ENCODE measurements around the gene ACKR1.

ACKR1 gene

GRCh38 chr1:159222075-159222865 is 17.6 kb downstream of the ACKR1 start:
- no peaks in the 10 kb centered on the region for H3K36me3 ChIP-seq (ENCODE audit: insufficient read depth, low read length)
- H3K79me2 ChIP-seq (ENCODE audit: control insufficient read depth, insufficient read depth, low read length, unreplicated experiment): no peaks in the 10 kb centered on the region
- H2AFZ ChIP-seq (ENCODE audit: low read length, unreplicated experiment): no peak overlapping the region
- H3K4me1 ChIP-seq (ENCODE audit: control insufficient read depth, insufficient read depth, low read length, unreplicated experiment): peaks cover 7% of the 10 kb centered on the region
- H3K27me3 ChIP-seq (ENCODE audit: insufficient read depth, low read length): peaks cover 40% of the 10 kb centered on the region
- H3K27ac ChIP-seq (ENCODE audit: low read depth, low read length): no peak overlapping the region
- H3K4me3 ChIP-seq (ENCODE audit: low read depth, low read length): no peak overlapping the region

DNA sequence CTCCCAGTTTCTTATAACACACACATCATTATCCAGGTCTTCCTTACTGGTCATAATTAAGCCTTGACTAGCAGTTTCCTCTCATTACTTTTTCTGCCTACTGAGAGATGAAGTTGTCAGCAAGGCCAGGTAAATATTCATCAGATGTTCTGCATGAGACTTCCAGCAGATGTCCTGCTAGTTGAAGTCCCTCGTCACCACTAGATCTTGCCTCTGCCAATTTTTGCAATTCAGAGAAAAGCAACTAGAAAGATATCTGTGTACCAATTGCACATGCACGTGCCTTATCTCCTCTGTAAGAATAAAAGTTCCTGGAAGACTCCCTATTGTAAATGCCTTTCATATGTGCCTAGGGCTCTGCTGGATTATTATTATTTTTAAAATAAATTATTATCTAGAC is 18.3 kb downstream of the ACKR1 start:
- Histone ChIP-seq H3K27me3 (ENCODE audit: insufficient read depth, low read length) (peaks cover 35% of the 10 kb centered on the region), H3K27ac (ENCODE audit: low read depth, low read length) (no peak overlapping the region), H3K4me3 (ENCODE audit: low read depth, low read length) (no peak overlapping the region), H3K79me2 (ENCODE audit: control insufficient read depth, insufficient read depth, low read length, unreplicated experiment) (no peaks in the 10 kb centered on the region), H3K4me1 (ENCODE audit: control insufficient read depth, insufficient read depth, low read length, unreplicated experiment) (peaks cover 7% of the 10 kb centered on the region), H3K36me3 (ENCODE audit: insufficient read depth, low read length) (no peaks in the 10 kb centered on the region), H2AFZ (ENCODE audit: low read length, unreplicated experiment) (no peak overlapping the region)

DNA sequence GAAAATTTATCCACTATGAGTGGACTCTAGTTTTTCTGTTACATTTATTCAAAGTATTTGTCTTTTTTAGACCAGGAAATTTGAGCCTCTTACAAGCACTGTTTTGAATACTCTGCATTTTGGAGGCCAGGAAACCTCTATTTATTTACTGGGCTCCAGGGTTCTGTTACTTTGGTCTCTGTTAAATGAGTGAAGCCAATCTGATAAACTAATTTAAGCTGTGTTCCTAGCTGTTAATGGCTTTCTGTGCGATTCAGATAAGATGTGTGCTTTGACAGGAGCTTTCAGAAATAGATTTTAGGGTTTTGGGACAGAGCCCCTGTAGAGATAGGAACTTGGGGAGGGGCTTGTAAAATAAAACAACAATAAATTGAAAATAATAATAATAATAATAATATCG is 23.9 kb downstream of the ACKR1 start:
- Histone ChIP-seq H3K36me3 (ENCODE audit: insufficient read depth, low read length) (no peaks in the 10 kb centered on the region), H3K27ac (ENCODE audit: low read depth, low read length) (no peak overlapping the region), H3K4me3 (ENCODE audit: low read depth, low read length) (no peak overlapping the region), H3K79me2 (ENCODE audit: control insufficient read depth, insufficient read depth, low read length, unreplicated experiment) (no peaks in the 10 kb centered on the region), H2AFZ (ENCODE audit: low read length, unreplicated experiment) (no peak overlapping the region), H3K27me3 (ENCODE audit: insufficient read depth, low read length) (peaks cover 27% of the 10 kb centered on the region), H3K4me1 (ENCODE audit: control insufficient read depth, insufficient read depth, low read length, unreplicated experiment) (peaks cover 13% of the 10 kb centered on the region)

- Histone ChIP-seq H3K27me3 (ENCODE audit: insufficient read depth, low read length) (peaks cover 22% of the 10 kb centered on the region), H3K4me1 (ENCODE audit: control insufficient read depth, insufficient read depth, low read length, unreplicated experiment) (peaks cover 13% of the 10 kb centered on the region), H3K79me2 (ENCODE audit: control insufficient read depth, insufficient read depth, low read length, unreplicated experiment) (no peaks in the 10 kb centered on the region), H3K4me3 (ENCODE audit: low read depth, low read length) (no peak overlapping the region), H2AFZ (ENCODE audit: low read length, unreplicated experiment) (no peak overlapping the region), H3K27ac (ENCODE audit: low read depth, low read length) (no peak overlapping the region), H3K36me3 (ENCODE audit: insufficient read depth, low read length) (no peaks in the 10 kb centered on the region)
Measured at GRCh38 chr1:159229260-159229885, 24.7 kb downstream of the ACKR1 start.

GRCh38 chr1:159229896-159230295 is 25.2 kb downstream of the ACKR1 start:
- Histone ChIP-seq H3K4me1 (ENCODE audit: control insufficient read depth, insufficient read depth, low read length, unreplicated experiment) (peaks cover 13% of the 10 kb centered on the region), H3K4me3 (ENCODE audit: low read depth, low read length) (no peak overlapping the region), H3K27me3 (ENCODE audit: insufficient read depth, low read length) (peaks cover 16% of the 10 kb centered on the region; the same call in 1 of the 2 replicates), H3K27ac (ENCODE audit: low read depth, low read length) (no peak overlapping the region), H3K79me2 (ENCODE audit: control insufficient read depth, insufficient read depth, low read length, unreplicated experiment) (no peaks in the 10 kb centered on the region), H2AFZ (ENCODE audit: low read length, unreplicated experiment) (no peak overlapping the region), H3K36me3 (ENCODE audit: insufficient read depth, low read length) (no peaks in the 10 kb centered on the region)

DNA sequence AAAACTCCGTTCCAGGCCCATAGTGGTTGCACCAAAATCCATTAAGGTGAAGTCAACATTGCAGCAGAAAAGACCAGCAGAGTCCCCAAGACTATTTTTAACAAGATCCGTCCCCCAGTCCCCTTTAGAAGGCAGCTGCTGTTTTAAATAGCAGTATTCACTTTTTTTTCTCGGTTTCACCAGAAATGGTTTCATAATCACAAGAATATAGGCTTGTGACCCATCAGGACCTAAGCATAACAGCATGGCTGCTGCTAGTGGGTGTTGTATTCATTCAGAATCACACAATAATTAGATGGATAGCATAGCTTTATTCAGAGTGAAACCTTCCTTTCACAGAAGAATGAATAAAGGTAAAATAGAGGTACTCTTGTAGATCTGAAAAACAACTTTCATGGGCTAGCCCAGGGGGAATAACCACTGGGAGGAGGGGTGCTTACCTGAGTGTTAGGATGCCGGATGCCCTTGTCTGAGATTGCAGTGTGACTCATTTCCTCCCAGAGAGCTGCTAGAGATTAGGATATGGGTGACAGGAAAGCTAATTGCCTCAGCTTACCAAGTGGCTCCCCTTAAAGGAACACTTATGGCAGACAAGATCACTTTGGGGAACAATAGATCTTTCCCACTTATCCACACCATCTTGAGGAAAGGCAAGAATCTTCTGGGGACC is 35.0 kb downstream of the ACKR1 start:
- H3K4me1 ChIP-seq (ENCODE audit: control insufficient read depth, insufficient read depth, low read length, unreplicated experiment): peaks cover 11% of the 10 kb centered on the region
- H3K79me2 ChIP-seq (ENCODE audit: control insufficient read depth, insufficient read depth, low read length, unreplicated experiment): no peaks in the 10 kb centered on the region
- no peaks in the 10 kb centered on the region for H3K36me3 ChIP-seq (ENCODE audit: insufficient read depth, low read length)
- peak overlapping the region; percentile 57 for H2AFZ ChIP-seq (ENCODE audit: low read length, unreplicated experiment)
- no peak overlapping the region for H3K4me3 ChIP-seq (ENCODE audit: low read depth, low read length)
- no peak overlapping the region for H3K27ac ChIP-seq (ENCODE audit: low read depth, low read length)
- no peaks in the 10 kb centered on the region for H3K27me3 ChIP-seq (ENCODE audit: insufficient read depth, low read length)

DNA sequence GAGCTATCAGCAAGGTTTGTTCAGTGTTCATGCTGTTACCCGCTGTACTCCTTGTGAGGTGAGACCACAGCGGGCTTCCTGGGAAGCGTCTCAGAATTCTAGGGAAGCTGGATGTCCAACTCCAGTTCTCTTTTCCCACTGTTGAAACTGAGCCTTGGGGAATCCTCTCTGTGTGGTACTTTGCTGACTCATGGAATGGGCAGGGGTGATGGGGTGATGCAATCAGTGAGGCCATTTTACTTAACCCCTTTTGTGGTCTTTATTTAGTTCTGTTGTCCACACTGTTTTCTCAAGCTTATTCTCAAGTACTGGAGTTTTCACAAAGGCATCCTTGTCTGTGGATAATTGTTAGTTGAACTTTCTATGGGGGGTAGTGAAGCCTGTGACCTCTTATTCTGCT is 42.6 kb downstream of the ACKR1 start:
- no peaks in the 10 kb centered on the region for H3K36me3 ChIP-seq (ENCODE audit: insufficient read depth, low read length)
- H3K79me2 ChIP-seq (ENCODE audit: control insufficient read depth, insufficient read depth, low read length, unreplicated experiment): no peaks in the 10 kb centered on the region
- no peaks in the 10 kb centered on the region for H3K4me1 ChIP-seq (ENCODE audit: control insufficient read depth, insufficient read depth, low read length, unreplicated experiment)
- no peak overlapping the region for H3K27ac ChIP-seq (ENCODE audit: low read depth, low read length)
- H3K4me3 ChIP-seq (ENCODE audit: low read depth, low read length): no peak overlapping the region
- H2AFZ ChIP-seq (ENCODE audit: low read length, unreplicated experiment): no peak overlapping the region
- H3K27me3 ChIP-seq (ENCODE audit: insufficient read depth, low read length): no peaks in the 10 kb centered on the region

- Histone ChIP-seq H3K4me3 (ENCODE audit: low read depth, low read length) (no peak overlapping the region), H3K4me1 (ENCODE audit: control insufficient read depth, insufficient read depth, low read length, unreplicated experiment) (no peaks in the 10 kb centered on the region), H3K27me3 (ENCODE audit: insufficient read depth, low read length) (no peaks in the 10 kb centered on the region), H3K79me2 (ENCODE audit: control insufficient read depth, insufficient read depth, low read length, unreplicated experiment) (no peaks in the 10 kb centered on the region), H2AFZ (ENCODE audit: low read length, unreplicated experiment) (no peak overlapping the region), H3K27ac (ENCODE audit: low read depth, low read length) (no peak overlapping the region), H3K36me3 (ENCODE audit: insufficient read depth, low read length) (no peaks in the 10 kb centered on the region)
Measured at GRCh38 chr1:159248311-159248710, 43.6 kb downstream of the ACKR1 start.

DNA sequence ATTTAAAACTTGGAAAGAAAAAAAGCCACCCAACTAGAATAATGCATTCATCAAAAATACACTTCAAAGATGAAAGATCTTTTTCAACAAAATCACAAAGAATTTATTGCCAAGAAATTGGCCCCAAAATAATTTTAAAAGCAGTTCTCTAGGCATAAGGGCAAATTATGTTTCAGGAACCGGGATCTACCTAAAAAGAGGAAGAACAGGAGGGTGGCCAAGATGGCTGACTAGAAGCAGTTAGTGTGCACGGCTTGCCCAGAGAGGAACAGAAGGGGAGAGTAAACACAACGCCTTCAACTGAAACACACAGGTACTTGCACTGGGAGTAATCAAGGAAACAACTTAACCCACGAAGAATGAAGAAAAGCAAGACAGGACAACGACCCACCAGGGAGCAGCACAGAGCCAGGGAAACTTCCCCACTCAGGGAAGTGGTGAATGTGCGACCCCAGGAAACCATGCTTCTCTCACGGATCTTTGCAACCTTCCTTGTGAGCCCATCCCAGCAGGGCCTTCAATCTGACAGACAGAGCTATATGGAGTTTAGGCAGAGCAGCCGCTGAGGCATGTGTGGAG is 46.1 kb downstream of the ACKR1 start:
- Histone ChIP-seq H3K79me2 (ENCODE audit: control insufficient read depth, insufficient read depth, low read length, unreplicated experiment) (no peaks in the 10 kb centered on the region), H3K4me1 (ENCODE audit: control insufficient read depth, insufficient read depth, low read length, unreplicated experiment) (no peaks in the 10 kb centered on the region), H3K27me3 (ENCODE audit: insufficient read depth, low read length) (no peaks in the 10 kb centered on the region), H3K4me3 (ENCODE audit: low read depth, low read length) (no peak overlapping the region), H3K36me3 (ENCODE audit: insufficient read depth, low read length) (no peaks in the 10 kb centered on the region), H2AFZ (ENCODE audit: low read length, unreplicated experiment) (no peak overlapping the region), H3K27ac (ENCODE audit: low read depth, low read length) (no peak overlapping the region)

Measured in ACC112 (cell line).